Liver (tissue), 3 donors: ENCODE measurements around the gene TOX4.

Experiments
- EGR1 ChIP-seq, 2 donors: IDR thresholded peaks; 2 replicates each; pipeline ENCODE4 v1.6.1; 2016 to 2018; ENCODE audit warnings: antibody characterized with exemption in 2 of 2, low read depth in 2 of 2
- GABPA ChIP-seq, 2 donors: IDR thresholded peaks in 1 of 2; conservative IDR thresholded peaks in 1 of 2; 2 replicates each; pipeline ENCODE4 v1.6.1; 2016; ENCODE audit warnings: antibody characterized with exemption in 2 of 2, mild to moderate bottlenecking in 1 of 2, moderate library complexity in 1 of 2
- JUND ChIP-seq, 2 donors: IDR thresholded peaks; 2 replicates each; pipeline ENCODE4 v1.6.1; 2016; ENCODE audit warnings: antibody characterized with exemption in 2 of 2
- TAF1 ChIP-seq: conservative IDR thresholded peaks from 2 replicates; pipeline ENCODE4 v1.6.1; 2016; ENCODE audit warnings: antibody characterized with exemption, mild to moderate bottlenecking
- YY1 ChIP-seq: IDR thresholded peaks from 2 replicates; pipeline ENCODE4 v1.6.1; 2016; ENCODE audit warnings: antibody characterized with exemption, mild to moderate bottlenecking
- TF ChIP-seq, protein P1 (sequence below): fragments of 150-350 bp; IDR thresholded peaks from 2 replicates; pipeline ENCODE4 v1.5.1; 2017; ENCODE audit warnings: improper control_type of control experiment, low read depth, low read length; ENCODE audit not compliant: missing input control
- TF ChIP-seq, protein P2 (sequence below): IDR thresholded peaks from 2 replicates; pipeline ENCODE4 v1.6.1; 2016; ENCODE audit warnings: antibody characterized with exemption, mild to moderate bottlenecking
- TF ChIP-seq, protein P3 (sequence below): IDR thresholded peaks from 2 replicates; pipeline ENCODE4 v1.6.1; 2016; ENCODE audit warnings: antibody characterized with exemption
- donor health status: healthy.
- donor health status: healthy.

DNA sequence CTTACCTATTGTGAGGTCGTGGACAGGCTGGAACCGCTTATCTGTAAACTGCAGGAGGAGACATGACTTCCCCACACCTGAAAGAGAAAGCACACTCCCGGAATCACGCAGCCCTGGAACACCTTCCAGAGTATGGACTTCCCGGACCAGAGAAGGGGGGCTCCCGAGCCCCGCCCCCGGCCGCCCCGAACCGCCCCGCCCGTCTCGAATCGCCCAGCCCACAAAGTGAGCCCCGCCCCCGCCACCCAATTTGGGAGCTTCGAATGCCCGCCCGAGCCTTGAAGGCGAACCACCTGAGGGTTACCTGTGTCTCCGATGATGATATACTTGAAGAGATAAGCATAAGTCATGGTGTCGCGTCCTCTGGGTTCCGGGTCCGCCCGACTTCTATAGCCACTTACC is 471 bp upstream of the TOX4 start:
- TF ChIP-seq, protein P1, sequence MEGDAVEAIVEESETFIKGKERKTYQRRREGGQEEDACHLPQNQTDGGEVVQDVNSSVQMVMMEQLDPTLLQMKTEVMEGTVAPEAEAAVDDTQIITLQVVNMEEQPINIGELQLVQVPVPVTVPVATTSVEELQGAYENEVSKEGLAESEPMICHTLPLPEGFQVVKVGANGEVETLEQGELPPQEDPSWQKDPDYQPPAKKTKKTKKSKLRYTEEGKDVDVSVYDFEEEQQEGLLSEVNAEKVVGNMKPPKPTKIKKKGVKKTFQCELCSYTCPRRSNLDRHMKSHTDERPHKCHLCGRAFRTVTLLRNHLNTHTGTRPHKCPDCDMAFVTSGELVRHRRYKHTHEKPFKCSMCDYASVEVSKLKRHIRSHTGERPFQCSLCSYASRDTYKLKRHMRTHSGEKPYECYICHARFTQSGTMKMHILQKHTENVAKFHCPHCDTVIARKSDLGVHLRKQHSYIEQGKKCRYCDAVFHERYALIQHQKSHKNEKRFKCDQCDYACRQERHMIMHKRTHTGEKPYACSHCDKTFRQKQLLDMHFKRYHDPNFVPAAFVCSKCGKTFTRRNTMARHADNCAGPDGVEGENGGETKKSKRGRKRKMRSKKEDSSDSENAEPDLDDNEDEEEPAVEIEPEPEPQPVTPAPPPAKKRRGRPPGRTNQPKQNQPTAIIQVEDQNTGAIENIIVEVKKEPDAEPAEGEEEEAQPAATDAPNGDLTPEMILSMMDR = no peak
- TF ChIP-seq TAF1 (peak; percentile 45), YY1 (no peak), EGR1 (IDR thresholded peaks at IDR 0.05; ENCODE audit: low read depth in 2 of 2) (no peak), JUND (IDR thresholded peaks at IDR 0.05) (no peak), GABPA (IDR thresholded peaks at IDR 0.05 in 1 of 2, conservative IDR thresholded peaks at IDR 0.05 in 1 of 2) (no peak)
- TF ChIP-seq, protein P2, sequence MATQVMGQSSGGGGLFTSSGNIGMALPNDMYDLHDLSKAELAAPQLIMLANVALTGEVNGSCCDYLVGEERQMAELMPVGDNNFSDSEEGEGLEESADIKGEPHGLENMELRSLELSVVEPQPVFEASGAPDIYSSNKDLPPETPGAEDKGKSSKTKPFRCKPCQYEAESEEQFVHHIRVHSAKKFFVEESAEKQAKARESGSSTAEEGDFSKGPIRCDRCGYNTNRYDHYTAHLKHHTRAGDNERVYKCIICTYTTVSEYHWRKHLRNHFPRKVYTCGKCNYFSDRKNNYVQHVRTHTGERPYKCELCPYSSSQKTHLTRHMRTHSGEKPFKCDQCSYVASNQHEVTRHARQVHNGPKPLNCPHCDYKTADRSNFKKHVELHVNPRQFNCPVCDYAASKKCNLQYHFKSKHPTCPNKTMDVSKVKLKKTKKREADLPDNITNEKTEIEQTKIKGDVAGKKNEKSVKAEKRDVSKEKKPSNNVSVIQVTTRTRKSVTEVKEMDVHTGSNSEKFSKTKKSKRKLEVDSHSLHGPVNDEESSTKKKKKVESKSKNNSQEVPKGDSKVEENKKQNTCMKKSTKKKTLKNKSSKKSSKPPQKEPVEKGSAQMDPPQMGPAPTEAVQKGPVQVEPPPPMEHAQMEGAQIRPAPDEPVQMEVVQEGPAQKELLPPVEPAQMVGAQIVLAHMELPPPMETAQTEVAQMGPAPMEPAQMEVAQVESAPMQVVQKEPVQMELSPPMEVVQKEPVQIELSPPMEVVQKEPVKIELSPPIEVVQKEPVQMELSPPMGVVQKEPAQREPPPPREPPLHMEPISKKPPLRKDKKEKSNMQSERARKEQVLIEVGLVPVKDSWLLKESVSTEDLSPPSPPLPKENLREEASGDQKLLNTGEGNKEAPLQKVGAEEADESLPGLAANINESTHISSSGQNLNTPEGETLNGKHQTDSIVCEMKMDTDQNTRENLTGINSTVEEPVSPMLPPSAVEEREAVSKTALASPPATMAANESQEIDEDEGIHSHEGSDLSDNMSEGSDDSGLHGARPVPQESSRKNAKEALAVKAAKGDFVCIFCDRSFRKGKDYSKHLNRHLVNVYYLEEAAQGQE = no peak
- TF ChIP-seq, protein P3, sequence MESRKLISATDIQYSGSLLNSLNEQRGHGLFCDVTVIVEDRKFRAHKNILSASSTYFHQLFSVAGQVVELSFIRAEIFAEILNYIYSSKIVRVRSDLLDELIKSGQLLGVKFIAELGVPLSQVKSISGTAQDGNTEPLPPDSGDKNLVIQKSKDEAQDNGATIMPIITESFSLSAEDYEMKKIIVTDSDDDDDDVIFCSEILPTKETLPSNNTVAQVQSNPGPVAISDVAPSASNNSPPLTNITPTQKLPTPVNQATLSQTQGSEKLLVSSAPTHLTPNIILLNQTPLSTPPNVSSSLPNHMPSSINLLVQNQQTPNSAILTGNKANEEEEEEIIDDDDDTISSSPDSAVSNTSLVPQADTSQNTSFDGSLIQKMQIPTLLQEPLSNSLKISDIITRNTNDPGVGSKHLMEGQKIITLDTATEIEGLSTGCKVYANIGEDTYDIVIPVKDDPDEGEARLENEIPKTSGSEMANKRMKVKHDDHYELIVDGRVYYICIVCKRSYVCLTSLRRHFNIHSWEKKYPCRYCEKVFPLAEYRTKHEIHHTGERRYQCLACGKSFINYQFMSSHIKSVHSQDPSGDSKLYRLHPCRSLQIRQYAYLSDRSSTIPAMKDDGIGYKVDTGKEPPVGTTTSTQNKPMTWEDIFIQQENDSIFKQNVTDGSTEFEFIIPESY = no peak
